Measurements from ENCODE around the gene PRPSAP2.
A peak's percentile ranks its signal among the peaks of the same experiment; 100 is the strongest.

Gene PRPSAP2

DNA sequence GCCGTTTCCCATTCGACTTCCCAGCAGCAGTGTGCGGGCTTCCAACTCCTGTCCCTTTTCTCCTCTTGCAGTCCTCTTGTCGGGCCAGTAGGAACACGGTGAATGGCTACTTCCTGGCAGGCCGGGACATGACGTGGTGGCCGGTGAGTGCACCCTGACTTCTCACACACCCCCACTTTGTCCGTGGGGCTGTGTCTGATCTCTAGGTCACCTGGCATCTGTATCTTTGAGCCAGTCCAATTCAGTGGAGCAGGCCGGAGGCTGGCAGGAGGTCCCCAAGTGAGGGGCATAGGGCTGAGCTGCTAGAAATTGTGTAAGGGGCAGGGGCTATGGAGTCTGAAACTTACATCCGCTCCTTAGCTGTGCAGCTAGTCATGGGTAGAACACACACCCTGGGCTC is 100.7 kb downstream of the PRPSAP2 start:
- TF ChIP-seq, protein P1, sequence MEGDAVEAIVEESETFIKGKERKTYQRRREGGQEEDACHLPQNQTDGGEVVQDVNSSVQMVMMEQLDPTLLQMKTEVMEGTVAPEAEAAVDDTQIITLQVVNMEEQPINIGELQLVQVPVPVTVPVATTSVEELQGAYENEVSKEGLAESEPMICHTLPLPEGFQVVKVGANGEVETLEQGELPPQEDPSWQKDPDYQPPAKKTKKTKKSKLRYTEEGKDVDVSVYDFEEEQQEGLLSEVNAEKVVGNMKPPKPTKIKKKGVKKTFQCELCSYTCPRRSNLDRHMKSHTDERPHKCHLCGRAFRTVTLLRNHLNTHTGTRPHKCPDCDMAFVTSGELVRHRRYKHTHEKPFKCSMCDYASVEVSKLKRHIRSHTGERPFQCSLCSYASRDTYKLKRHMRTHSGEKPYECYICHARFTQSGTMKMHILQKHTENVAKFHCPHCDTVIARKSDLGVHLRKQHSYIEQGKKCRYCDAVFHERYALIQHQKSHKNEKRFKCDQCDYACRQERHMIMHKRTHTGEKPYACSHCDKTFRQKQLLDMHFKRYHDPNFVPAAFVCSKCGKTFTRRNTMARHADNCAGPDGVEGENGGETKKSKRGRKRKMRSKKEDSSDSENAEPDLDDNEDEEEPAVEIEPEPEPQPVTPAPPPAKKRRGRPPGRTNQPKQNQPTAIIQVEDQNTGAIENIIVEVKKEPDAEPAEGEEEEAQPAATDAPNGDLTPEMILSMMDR (conservative IDR thresholded peaks at IDR 0.05; ENCODE audit: low read depth, low read length) = no peak
- no peak overlapping the region for H3K4me3 ChIP-seq (ENCODE audit: low read depth, low read length)
- DNase-seq (ENCODE audit: low read depth) = no peak

GRCh38 chr17:18959071-18959844 is 101.3 kb downstream of the PRPSAP2 start:
- TF ChIP-seq, protein P1 (conservative IDR thresholded peaks at IDR 0.05; ENCODE audit: low read depth, low read length) = no peak
- no peak overlapping the region for H3K4me3 ChIP-seq (ENCODE audit: low read depth, low read length)
- peak; percentile 52 for DNase-seq (ENCODE audit: low read depth)

DNA sequence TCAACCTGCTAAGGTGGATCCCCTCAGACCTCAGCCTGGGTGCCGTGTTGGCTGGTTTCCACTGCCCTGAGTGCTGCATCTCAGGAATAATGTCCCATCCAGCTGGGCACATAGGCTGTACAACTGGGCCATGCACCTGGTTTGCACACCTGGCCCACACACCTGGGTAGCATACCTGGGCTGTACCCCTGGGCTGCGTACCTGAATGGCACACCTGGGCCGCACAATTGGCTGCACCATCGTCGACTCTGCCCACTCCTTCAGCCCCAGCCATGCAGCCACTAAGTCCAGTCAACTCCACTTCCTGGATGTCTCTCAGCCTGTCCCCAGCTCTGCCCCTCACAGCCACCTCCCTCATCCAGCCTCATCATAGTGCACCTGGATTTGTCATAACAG is 101.9 kb downstream of the PRPSAP2 start:
- TF ChIP-seq, protein P1 (conservative IDR thresholded peaks at IDR 0.05; ENCODE audit: low read depth, low read length) = no peak
- no peak for DNase-seq (ENCODE audit: low read depth)
- no peak overlapping the region for H3K4me3 ChIP-seq (ENCODE audit: low read depth, low read length)

DNA sequence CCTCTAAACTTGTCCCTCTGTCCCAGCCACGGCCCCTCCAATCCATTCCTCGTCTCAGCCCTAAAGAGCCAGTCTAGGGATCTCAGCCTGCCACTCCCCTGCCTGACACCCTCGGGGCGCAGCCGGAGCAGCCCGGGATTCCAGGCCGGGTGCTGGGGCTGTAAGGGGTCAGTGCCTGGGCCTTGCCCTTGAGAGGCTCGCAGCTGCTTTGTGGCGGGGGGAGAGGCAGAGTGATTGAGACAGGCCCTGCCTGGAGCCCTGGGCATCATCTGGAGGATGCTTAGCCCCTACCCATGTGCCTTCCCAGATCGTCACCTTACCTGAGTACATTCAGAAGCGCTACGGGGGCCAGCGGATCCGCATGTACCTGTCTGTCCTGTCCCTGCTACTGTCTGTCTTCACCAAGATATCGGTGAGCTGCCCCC is 102.3 kb downstream of the PRPSAP2 start:
- no peak for DNase-seq (ENCODE audit: low read depth)
- TF ChIP-seq, protein P1 (conservative IDR thresholded peaks at IDR 0.05; ENCODE audit: low read depth, low read length) = no peak
- no peak overlapping the region for H3K4me3 ChIP-seq (ENCODE audit: low read depth, low read length)

DNA sequence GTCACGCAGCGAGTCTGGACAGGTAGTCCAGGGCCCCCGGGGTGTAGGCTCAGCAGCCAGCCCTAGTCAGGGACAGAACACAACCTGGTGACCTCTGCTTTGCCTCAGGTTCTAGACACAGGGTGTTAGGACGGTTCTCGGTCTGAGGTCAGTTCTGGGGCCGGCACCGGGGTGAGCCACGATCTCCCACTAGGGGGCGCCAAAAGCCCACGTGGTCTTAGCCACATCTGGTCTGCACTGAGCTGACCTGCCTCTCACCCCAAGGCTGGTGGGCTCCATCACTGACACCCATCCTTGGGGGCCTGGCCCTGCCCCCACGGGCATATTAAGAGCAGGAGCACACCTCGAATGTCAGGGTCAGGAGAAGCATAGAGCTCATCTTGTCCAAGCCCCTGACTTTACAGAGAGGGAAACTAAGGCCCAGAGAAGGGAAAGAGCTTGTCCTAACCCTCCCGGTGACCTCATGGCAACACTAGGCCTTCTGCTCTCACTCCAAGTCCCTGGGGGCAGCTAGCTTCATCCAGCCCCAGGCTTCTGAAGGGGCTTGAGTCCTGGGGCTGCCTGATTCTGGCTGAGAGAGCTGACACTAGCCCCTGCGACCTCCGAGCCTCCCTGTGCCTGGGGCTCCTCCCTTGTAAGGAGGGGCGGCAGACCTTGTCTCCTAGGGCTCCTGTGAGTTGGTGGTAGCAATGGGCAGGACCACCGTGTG is 103.0 kb downstream of the PRPSAP2 start:
- no peak overlapping the region for H3K4me3 ChIP-seq (ENCODE audit: low read depth, low read length)
- TF ChIP-seq, protein P1 (conservative IDR thresholded peaks at IDR 0.05; ENCODE audit: low read depth, low read length) = peak; percentile 91
- DNase-seq (ENCODE audit: low read depth) = peak; percentile 69

- TF ChIP-seq, protein P1 (conservative IDR thresholded peaks at IDR 0.05; ENCODE audit: low read depth, low read length) = no peak
- peak; percentile 53 for DNase-seq (ENCODE audit: low read depth)
- no peak overlapping the region for H3K4me3 ChIP-seq (ENCODE audit: low read depth, low read length)
Observed at GRCh38 chr17:18961634-18962493, 103.9 kb downstream of the PRPSAP2 start.
